Activated CD4-positive, alpha-beta T cell treated with anti-CD3 and anti-CD28 coated beads, Interleukin-2, amount 10 ng/mL, durations not matched to agents 7 days and 5 days (primary cell): ENCODE measurements around the gene YY2. TPM values are rescaled to one million over a fixed set of nuclear protein-coding genes. Genes with fewer than 3 reads are reported as not detected.
"Not testable (repeated sequence)": the region's sequence is repeated elsewhere in the genome, so short reads cannot be mapped to it uniquely, and the experiment has no call there.

Experiments used
- CTCF ChIA-PET: fragments of 350-600 bp; sonication (Branson Sonifier 250); formaldehyde crosslinking; loops from one replicate; lab custom pipeline; 2021; ENCODE audit warnings: antibody characterized with exemption; lab: Charles Lee
- POLR2A ChIA-PET: fragments of 350-600 bp; sonication (Branson Sonifier 250); formaldehyde crosslinking; loops from one replicate; lab custom pipeline; 2021; ENCODE audit warnings: antibody characterized with exemption; lab: Charles Lee
- DNase-seq: peaks from one replicate; pipeline ENCODE4 v3.0.0-alpha.2; 2020
- H3K27ac Mint-ChIP-seq: one replicate; pipeline ENCODE4 v1.8.0; 2021; ENCODE audit warnings: mild to moderate bottlenecking, moderate library complexity, mixed read lengths
- H3K27me3 Mint-ChIP-seq: one replicate; pipeline ENCODE4 v1.8.0; 2021; ENCODE audit warnings: mixed read lengths
- H3K36me3 Mint-ChIP-seq: one replicate; pipeline ENCODE4 v1.8.0; 2021; ENCODE audit warnings: low read depth, mixed read lengths
- H3K4me1 Mint-ChIP-seq: one replicate; pipeline ENCODE4 v1.8.0; 2021; ENCODE audit warnings: mixed read lengths
- H3K4me3 Mint-ChIP-seq: one replicate; pipeline ENCODE4 v1.8.0; 2021; ENCODE audit warnings: mild to moderate bottlenecking, moderate library complexity, mixed read lengths
- H3K9me3 Mint-ChIP-seq: one replicate; pipeline ENCODE4 v1.8.0; 2021; ENCODE audit warnings: mixed read lengths
- total RNA-seq, 2 experiments: library from RNA; stranded (reverse); gene quantifications; one replicate each; pipeline ENCODE4 v1.2.3, GENCODE V29; 2021

Gene YY2
- 1 to 10 TPM; 1.5 to 2.0 TPM for total RNA-seq

GRCh38 chrX:21855937-21856415 lies at the start of gene YY2:
YY2 (plus strand) TSS chrX:21855987; CDS start chrX:21856485, 498 bp downstream.
- Mint-ChIP-seq H3K27ac (no peak within 1 kb of the TSS), H3K9me3 (no peaks in the 10 kb centered on the region), H3K27me3 (no peaks in the 10 kb centered on the region), H3K4me3 (no peak within 1 kb of the TSS), H3K4me1 (no peaks in the 10 kb centered on the region), H3K36me3 (peaks cover 21% of the 10 kb centered on the region)
- no peak for DNase-seq
- CTCF ChIA-PET: interaction anchor here (0.6 kb wide), 1 partner anchor 47 kb away, joined by 3 read pairs; no protein-coding TSS in a partner anchor
- POLR2A ChIA-PET: no interaction called here

GRCh38 chrX:21806691-21807090 lies 49.1 kb upstream of the YY2 start:
- Mint-ChIP-seq H3K4me3 (no peak overlapping the region), H3K27ac (no peak overlapping the region)
- CTCF ChIA-PET: no interaction called here

GRCh38 chrX:21811832-21812231 lies 44.0 kb upstream of the YY2 start:
- CTCF ChIA-PET: no interaction called here
- H3K27me3 Mint-ChIP-seq: no peaks in the 10 kb centered on the region
- POLR2A ChIA-PET: no interaction called here

More at GRCh38 chrX:21806691-21807090, 49.1 kb upstream of the YY2 start:
- no peaks in the 10 kb centered on the region for H3K9me3 Mint-ChIP-seq
- POLR2A ChIA-PET: no interaction called here
- DNase-seq: no peak
- no peaks in the 10 kb centered on the region for H3K27me3 Mint-ChIP-seq
- H3K4me1 Mint-ChIP-seq: no peaks in the 10 kb centered on the region
- H3K36me3 Mint-ChIP-seq: no peaks in the 10 kb centered on the region

GRCh38 chrX:21812628-21813027 lies 43.2 kb upstream of the YY2 start:
- Mint-ChIP-seq H3K27me3 (no peaks in the 10 kb centered on the region), H3K27ac (no peak overlapping the region), H3K9me3 (no peaks in the 10 kb centered on the region), H3K36me3 (no peaks in the 10 kb centered on the region), H3K4me3 (no peak overlapping the region), H3K4me1 (no peaks in the 10 kb centered on the region)
- ChIA-PET POLR2A (no interaction called here), CTCF (no interaction called here)
- DNase-seq: no peak

More at GRCh38 chrX:21811832-21812231, 44.0 kb upstream of the YY2 start:
- Mint-ChIP-seq H3K27ac (no peak overlapping the region), H3K9me3 (no peaks in the 10 kb centered on the region), H3K36me3 (no peaks in the 10 kb centered on the region), H3K4me1 (no peaks in the 10 kb centered on the region), H3K4me3 (no peak overlapping the region)
- DNase-seq: no peak

GRCh38 chrX:21813612-21814368 lies 42.0 kb upstream of the YY2 start:
- no peak overlapping the region for H3K4me3 Mint-ChIP-seq
- no peak for DNase-seq
- no peaks in the 10 kb centered on the region for H3K27me3 Mint-ChIP-seq
- no peaks in the 10 kb centered on the region for H3K4me1 Mint-ChIP-seq
- no peaks in the 10 kb centered on the region for H3K9me3 Mint-ChIP-seq
- no peak overlapping the region for H3K27ac Mint-ChIP-seq
- H3K36me3 Mint-ChIP-seq: no peaks in the 10 kb centered on the region
- ChIA-PET POLR2A (interaction anchor here (0.6 kb wide), 1 partner anchor 322 kb away, joined by 5 read pairs; no protein-coding TSS in a partner anchor), CTCF (no interaction called here)

- no peaks in the 10 kb centered on the region for H3K36me3 Mint-ChIP-seq
- H3K4me1 Mint-ChIP-seq: no peaks in the 10 kb centered on the region
- H3K9me3 Mint-ChIP-seq: no peaks in the 10 kb centered on the region
- ChIA-PET CTCF (no interaction called here), POLR2A (no interaction called here)
- no peak overlapping the region for H3K27ac Mint-ChIP-seq
- no peaks in the 10 kb centered on the region for H3K27me3 Mint-ChIP-seq
- H3K4me3 Mint-ChIP-seq: no peak overlapping the region
- no peak for DNase-seq
Measured at GRCh38 chrX:21816136-21816535, 39.7 kb upstream of the YY2 start.

- H3K9me3 Mint-ChIP-seq, POLR2A ChIA-PET, CTCF ChIA-PET: not testable (repeated sequence)
Measured at GRCh38 chrX:21820170-21820569, 35.6 kb upstream of the YY2 start.

GRCh38 chrX:21821875-21822274 lies 33.9 kb upstream of the YY2 start:
- no peaks in the 10 kb centered on the region for H3K9me3 Mint-ChIP-seq
- CTCF ChIA-PET: interaction anchor here (0.9 kb wide), 1 partner anchor 14 kb away, joined by 3 read pairs; no protein-coding TSS in a partner anchor
- no peaks in the 10 kb centered on the region for H3K4me1 Mint-ChIP-seq
- H3K27me3 Mint-ChIP-seq: no peaks in the 10 kb centered on the region
- DNase-seq: no peak
- no peak overlapping the region for H3K27ac Mint-ChIP-seq
- no peaks in the 10 kb centered on the region for H3K36me3 Mint-ChIP-seq
- POLR2A ChIA-PET: no interaction called here
- no peak overlapping the region for H3K4me3 Mint-ChIP-seq

More at GRCh38 chrX:21820170-21820569, 35.6 kb upstream of the YY2 start:
- not testable (repeated sequence) for H3K27ac Mint-ChIP-seq, DNase-seq, H3K27me3 Mint-ChIP-seq, H3K36me3 Mint-ChIP-seq, H3K4me1 Mint-ChIP-seq, H3K4me3 Mint-ChIP-seq

- Mint-ChIP-seq H3K27ac (no peak overlapping the region), H3K27me3 (peaks cover 5% of the 10 kb centered on the region), H3K4me3 (no peak overlapping the region), H3K36me3 (no peaks in the 10 kb centered on the region), H3K9me3 (no peaks in the 10 kb centered on the region), H3K4me1 (no peaks in the 10 kb centered on the region)
- ChIA-PET CTCF (no interaction called here), POLR2A (no interaction called here)
- no peak for DNase-seq
Measured at GRCh38 chrX:21831496-21831895, 24.3 kb upstream of the YY2 start.

- ChIA-PET POLR2A (no interaction called here), CTCF (no interaction called here)
- Mint-ChIP-seq H3K27ac (no peak overlapping the region), H3K9me3 (no peaks in the 10 kb centered on the region), H3K4me1 (peaks cover 18% of the 10 kb centered on the region), H3K36me3 (peaks cover 3% of the 10 kb centered on the region), H3K27me3 (no peaks in the 10 kb centered on the region), H3K4me3 (no peak overlapping the region)
- no peak for DNase-seq
Measured at GRCh38 chrX:21837056-21837455, 18.7 kb upstream of the YY2 start.

GRCh38 chrX:21838937-21839333 lies 16.9 kb upstream of the YY2 start:
- peaks cover 6% of the 10 kb centered on the region for H3K36me3 Mint-ChIP-seq

GRCh38 chrX:21839334-21840192 lies 16.2 kb upstream of the YY2 start, which contains the start of gene MBTPS2:
MBTPS2 (plus strand) TSS chrX:21839617; CDS start chrX:21839735, 118 bp downstream.
- Mint-ChIP-seq H3K9me3 (no peaks in the 10 kb centered on the region), H3K4me3 (peak within 1 kb of the TSS; percentile 84), H3K4me1 (peaks cover 18% of the 10 kb centered on the region), H3K27ac (peak within 1 kb of the TSS; percentile 93), H3K36me3 (peaks cover 6% of the 10 kb centered on the region), H3K27me3 (no peaks in the 10 kb centered on the region)
- POLR2A ChIA-PET: interaction anchor here (0.6 kb wide), 3 partner anchors 132 to 367 kb away, joined by 3 to 4 read pairs (median 4); no protein-coding TSS in a partner anchor
- DNase-seq: peak; percentile 82
- CTCF ChIA-PET: interaction anchor here (0.5 kb wide), 1 partner anchor 23 kb away, joined by 3 read pairs; no protein-coding TSS in a partner anchor

More at GRCh38 chrX:21838937-21839333, 16.9 kb upstream of the YY2 start:
- DNase-seq: no peak
- Mint-ChIP-seq H3K4me1 (peaks cover 18% of the 10 kb centered on the region), H3K27ac (peak overlapping the region; percentile 93), H3K9me3 (no peaks in the 10 kb centered on the region), H3K27me3 (no peaks in the 10 kb centered on the region), H3K4me3 (peak overlapping the region; percentile 84)
- ChIA-PET POLR2A (interaction anchor here (0.6 kb wide), 3 partner anchors 132 to 368 kb away, joined by 3 to 4 read pairs (median 4); no protein-coding TSS in a partner anchor), CTCF (no interaction called here)
